ENCODE data around the gene TSPAN5.

The TSPAN5 gene

DNA sequence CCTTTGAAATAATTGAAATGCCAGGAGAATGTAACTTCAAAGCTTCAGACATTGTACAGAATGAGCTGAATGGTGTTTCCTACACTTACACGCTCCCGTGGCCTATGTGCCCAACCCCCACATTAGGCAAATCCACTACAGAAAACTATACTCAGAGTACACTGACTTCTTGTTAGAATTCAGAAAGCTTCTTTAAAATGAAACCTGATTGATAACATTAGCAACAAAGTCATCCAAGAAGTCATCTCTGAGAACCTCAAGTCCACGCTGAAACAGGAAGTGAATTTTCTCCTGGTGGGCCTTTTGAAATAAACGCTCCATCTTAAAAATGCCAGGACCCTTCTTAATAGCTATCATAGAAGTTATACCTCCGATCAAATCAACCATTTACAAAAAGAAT, 136.3 kb downstream of the TSPAN5 start:
- DNase-seq (ENCODE audit: low read depth in 2 of 2, low spot score in 1 of 2): no peak

DNA sequence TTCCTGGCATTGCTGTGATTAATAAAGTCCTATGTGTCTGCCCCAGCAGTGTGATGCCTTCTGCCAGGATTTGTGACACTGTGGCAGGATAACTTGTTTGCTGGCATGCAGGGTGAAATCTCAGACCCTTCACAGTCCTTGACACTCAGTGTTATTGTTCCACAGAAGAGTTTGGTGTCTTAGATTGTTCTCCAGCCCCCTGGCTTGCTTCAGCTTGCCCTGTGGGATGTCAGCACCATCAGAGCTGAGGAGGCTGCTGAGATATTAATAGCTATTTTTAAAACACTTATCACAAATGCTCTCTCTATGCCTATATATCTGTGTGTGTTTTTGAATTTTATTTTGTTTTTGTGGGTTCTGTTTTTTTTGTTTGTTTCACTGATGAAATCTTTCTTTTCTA, 136.9 kb downstream of the TSPAN5 start:
- no peak for DNase-seq (ENCODE audit: low read depth in 2 of 2, low spot score in 1 of 2)

DNA sequence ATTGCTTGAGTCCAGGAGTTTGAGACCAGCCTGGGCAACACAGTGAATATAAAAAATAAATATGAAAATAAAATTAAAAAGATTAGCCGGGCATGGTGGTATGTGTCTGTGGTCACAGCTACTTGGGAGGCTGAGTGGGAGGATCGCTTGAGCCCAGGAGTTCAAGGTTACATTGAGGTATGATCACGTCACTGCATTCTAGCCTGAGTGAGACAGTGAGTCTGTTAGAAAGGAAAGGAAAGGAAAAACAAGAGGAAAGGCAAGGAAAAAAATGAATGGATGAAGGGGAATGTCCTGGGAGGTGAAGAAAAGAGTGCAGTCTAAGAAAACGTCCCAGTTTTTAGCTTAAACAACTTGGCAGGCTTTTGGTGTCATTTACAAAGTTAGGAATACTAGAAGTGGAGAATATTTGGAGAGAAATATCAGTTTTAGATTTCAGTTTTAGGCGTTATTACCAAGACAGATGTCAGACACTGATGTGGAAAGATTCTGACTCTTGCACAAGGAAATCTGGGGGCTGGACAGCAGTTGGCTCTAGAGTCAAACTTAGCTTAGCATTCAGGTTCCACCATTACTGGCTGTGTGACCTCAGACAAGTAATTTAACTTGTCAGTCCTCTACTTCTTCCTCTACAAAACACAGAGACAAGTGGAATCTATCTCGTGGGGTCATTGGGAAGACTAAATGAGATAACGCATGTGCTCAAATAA, 139.0 kb downstream of the TSPAN5 start:
- DNase-seq (ENCODE audit: low read depth in 2 of 2, low spot score in 1 of 2): no peak

DNA sequence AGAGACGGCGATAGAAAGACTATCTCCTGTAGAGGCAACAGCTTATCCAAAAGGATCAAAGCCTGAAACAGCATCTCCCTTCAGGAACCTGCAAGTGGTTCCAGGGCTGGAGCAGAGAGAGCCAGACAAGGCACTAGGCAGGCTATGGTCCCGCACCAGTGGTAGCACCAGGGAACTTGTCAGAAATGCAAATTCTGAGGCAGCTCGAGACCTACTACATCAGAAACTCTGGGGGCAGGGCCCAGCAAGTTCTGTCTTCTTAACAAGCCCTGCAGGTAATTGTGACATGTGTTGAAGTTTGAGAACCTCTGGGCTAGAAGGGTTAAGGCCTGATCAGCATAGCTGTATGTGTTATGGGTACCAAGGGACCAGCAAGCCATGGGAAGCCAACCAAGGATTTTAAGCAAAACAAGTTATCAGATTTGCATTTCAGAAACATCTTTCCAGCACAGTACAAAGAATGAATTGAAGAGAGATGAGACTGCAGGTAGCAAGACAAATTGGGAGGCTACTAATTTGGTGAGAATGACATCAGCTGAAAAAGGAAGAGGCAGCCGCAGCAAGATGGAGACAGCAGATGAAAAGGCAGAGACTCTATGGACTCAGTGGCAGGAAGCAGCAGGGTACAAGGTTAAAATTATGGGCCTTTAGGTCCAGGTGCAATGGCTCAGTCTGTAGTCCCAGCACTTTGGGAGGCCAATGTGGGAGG, 139.7 kb downstream of the TSPAN5 start:
- DNase-seq (ENCODE audit: low read depth in 2 of 2, low spot score in 1 of 2): no peak

DNA sequence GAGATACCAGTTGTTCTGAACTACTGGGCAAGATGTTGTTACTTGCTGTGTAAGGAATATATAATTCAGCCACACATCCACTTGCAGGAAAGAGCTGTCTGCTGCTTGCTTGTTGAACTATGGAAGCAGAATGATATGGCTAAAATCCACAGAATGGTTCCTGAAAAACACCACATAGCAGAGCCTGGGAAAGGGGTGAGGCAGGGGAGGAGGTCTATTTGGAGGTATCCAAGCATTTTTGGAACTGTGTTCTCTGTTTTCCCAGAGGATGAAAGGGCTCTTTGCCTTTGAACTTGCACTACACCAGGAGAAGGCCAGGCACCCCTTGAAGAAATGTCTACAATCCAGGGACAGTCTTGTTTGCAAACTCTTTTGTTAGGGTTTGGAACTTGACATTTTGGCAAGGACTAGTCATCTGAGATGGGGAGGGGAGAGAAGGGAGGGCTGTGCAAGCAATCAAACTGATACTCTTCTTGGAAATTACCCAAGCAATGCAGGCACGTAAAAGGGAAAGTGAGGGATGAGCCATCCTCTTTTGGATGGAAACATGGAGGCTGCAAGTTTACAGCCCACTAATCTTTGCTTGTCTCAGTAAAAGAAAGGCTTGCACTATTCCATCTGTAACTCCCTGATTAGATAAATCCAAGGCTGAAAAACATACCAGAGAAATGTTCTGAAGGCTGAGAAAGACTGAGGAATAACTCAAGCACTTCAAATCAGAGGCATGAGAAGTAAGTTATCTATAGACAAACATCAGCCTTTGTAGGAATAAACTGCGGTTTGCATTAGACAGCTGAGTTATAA, 141.0 kb downstream of the TSPAN5 start:
- no peak for DNase-seq (ENCODE audit: low read depth in 2 of 2, low spot score in 1 of 2)

DNA sequence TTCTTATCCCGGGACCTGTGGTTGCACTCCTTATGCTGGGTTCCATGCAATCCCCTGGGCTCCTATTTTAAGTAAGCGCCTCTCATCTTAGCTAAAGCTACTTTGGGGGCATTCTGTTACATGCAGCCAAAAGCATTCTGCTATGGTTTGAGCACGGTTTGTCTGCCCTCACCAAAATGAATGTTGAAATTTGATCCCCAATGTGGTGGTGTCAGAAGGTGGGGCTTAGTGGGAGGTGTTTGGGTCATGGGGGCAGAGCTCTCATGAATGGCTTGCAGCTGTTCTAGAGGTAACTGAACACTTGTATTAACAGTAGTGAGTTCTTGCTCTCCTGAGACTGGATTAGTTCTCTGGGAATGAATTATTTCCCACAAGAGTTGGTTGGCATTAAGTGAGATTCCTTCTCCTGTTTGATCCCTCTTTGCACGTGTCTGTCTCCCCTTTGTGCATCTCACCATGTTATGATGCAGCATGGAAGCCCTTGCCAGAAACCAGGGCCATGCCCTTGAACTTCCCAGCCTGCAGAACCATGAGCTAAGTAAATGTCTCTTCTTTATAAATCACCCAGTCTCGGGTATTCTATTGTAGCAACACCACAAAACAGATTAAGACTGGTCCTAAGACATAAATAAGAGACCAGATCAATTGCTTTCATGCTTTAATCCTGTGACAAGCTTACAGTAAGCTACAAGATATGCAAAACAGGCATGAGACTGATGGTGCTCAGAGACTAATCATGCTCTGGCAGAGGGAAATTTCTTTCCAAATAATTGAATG, 141.8 kb downstream of the TSPAN5 start:
- DNase-seq (ENCODE audit: low read depth in 2 of 2, low spot score in 1 of 2): no peak

DNA sequence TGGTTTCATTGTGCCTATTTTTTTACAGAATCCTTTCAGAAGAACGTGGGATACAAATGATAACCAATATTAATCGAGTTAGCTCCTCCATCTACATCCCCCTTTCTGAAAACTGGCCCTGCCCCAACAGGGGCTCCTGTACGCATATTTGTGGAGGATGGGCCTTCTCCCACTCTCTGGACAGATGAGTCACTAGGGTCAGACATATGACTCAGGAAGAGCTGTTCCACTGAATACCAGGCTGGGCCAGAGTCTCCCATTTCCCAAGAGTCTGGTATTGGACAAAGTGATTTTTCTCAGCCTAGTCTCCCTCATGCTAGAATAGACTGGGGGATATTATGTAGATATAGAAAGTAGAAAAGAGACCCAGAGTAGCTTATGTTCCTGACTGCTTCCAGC, 142.4 kb downstream of the TSPAN5 start:
- DNase-seq (ENCODE audit: low read depth in 2 of 2, low spot score in 1 of 2): no peak

DNA sequence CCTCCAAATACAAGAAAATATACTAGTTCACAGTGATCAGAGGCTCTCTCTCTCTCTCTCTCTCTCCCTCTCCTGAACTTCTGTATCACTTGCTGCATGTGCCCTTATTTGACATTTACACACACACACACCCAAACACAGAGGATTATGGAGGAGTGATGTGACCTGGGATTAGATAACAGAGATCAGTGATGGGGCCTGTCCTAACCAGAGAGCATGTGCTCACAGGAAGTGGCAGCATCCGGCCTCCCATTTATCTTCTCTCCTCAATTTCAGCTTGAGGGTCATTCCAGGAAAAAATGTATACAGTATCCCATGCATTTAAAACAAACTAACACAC, 143.0 kb downstream of the TSPAN5 start:
- no peak for DNase-seq (ENCODE audit: low read depth in 2 of 2, low spot score in 1 of 2)

DNA sequence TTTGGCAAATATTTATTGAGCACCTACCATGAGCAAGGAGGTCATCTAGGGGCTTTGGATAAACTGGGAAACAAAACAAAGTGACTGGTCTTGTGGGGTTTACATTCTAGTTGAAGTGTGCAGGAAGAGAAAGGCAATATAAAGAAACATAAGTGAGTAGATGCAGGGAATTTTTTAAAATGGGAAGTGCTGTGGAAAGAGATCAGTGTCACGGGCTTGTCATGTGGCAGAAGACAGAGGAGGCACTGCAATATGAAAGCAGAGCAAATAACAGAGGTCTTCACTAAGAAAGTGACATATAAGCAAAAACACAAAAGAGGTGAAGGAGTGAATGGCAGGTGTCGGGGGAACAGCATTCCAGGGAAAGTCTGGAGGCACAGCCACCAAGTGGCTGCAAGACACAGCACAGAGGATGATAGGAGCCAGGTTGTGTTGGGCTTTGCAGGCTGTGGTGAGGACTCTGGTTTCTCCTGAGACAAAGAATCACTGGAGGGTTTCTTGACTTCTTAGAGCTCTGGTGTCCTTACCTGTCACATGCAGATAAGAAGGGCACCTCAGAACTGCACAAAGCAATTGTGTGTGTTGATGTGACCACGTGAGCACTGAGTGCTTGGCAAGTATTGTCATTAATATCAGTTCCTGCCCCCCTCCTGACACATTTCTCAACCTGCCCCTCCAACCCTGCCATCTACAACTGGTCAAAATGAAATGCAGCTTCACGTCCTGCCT, 143.5 kb downstream of the TSPAN5 start:
- DNase-seq (ENCODE audit: low read depth in 2 of 2, low spot score in 1 of 2): no peak

DNA sequence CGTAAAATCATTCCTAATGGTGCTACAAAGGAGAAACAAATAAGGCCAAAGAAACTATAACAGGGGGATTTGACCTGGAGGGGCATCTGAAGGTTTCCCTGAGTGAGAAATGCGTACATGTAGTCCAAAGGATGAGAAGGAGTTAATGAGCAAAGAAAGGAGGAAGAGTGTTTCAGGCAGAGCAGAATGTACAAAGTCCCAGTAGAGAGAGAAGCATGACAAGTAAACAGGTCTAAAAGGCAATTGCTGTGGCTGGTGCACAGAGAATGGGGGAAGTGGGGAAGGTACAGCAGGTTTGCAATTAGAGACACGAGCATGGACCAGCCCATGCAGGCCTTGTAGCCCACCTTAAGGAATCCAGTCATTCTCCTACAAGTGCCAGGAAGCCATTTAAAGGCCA, 145.5 kb downstream of the TSPAN5 start:
- no peak for DNase-seq (ENCODE audit: low read depth in 2 of 2, low spot score in 1 of 2)

DNA sequence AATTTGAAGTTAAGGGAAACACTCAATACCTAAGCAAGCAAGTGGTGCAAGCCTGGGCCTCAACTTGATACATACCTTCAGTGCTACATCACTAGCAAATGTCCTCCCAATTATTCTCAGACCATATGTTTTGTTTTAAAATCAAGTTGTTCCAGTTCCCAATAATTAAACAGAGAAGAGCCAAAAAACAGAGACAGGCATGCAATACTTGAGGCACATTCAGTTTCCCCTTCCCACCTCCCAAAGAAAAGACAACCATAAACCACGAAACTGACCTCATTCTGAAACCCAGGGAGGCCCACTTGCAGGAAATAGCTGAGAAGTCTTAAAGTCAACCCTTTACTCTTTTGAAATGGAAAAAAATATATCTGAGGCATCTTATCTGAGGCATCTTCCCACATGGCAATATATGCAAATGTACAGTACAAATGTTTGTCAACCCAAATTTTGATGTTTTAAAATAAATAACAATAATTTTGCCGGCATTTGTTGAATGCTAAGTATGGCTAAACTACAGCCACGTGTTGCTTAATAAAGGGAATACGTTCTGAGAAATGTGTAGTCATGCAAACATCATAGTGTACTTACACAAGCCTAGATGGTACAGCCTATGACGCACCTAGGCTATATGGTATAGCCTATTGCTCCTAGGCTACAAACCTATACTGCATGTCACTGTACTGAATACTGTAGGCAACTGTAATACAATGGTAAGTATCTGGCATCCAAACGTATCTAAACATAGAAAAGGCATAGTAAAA, 147.5 kb downstream of the TSPAN5 start:
- DNase-seq (ENCODE audit: low read depth in 2 of 2, low spot score in 1 of 2): no peak

DNA sequence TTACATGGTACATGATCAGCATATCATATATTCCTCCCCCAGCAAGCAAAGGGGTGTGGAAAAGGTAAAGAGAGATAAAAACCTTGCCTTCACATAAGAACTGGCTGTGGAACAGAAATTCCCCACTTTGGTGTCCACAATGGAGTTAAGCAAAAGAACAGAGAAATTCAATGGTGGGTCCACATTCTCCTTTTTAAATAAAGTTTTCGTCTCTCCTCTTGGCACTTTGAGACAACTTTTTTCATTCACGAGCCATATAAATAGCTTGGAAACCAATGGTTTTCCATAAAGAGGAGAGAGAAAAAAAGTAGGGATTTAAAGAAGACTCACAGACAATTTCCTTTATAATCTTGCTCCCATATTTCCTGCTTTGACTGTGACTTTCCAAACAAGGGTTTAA, 148.1 kb downstream of the TSPAN5 start:
- DNase-seq (ENCODE audit: low read depth in 2 of 2, low spot score in 1 of 2): no peak

DNA sequence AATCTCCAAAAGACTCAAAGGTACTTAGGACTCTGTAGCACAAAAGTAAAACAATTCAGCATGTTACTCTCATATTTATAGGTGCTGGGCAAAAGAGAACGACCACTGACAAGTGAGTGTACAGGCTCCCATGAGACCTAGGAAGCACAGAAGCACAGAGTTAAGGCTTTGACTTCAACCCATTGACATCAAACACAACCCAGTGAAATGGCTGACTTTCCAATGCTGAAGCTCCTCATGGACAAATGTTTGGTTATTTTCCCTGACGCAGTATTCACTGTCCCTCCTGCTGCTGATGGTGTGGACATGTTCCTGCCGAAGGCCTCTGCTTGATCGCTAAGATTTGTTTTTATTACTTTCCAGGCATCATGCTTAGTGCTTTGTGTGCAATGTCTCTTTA, 148.7 kb downstream of the TSPAN5 start:
- no peak for DNase-seq (ENCODE audit: low read depth in 2 of 2, low spot score in 1 of 2)

DNA sequence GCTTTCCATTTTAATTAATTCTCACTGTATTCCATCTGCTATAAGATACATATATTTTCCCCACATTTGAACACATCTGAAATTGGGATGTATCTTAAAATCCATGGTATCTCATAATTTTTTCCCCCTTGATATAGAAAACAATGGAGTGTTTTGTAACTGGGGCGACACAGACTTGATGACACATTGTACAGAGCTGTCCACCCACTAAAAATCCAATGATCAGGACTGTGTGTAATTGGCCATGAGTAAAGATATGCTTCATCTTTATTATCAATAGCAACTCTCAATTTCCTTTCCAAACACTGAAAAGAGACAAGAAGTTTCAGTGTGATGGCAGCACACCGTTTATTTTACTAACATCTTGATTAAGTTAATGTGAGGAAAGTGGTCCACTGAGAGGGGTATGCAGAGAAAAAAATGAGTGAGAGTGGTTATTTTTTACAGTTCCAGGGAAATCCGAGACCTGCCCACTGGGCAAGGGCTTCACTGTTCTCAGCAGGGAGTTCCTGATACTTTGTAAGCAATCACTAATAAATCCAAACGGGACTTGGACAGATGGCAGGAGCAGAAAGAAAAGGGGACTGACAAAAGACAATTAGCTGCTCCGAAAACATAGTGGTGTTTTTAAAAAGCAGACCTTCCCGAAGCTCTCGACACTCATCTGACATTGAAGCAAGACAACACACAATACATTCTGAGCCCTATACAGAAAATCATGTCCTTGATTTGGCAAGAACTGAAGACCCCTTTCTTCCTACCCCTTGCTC, 149.4 kb downstream of the TSPAN5 start:
- no peak for DNase-seq (ENCODE audit: low read depth in 2 of 2, low spot score in 1 of 2)

DNA sequence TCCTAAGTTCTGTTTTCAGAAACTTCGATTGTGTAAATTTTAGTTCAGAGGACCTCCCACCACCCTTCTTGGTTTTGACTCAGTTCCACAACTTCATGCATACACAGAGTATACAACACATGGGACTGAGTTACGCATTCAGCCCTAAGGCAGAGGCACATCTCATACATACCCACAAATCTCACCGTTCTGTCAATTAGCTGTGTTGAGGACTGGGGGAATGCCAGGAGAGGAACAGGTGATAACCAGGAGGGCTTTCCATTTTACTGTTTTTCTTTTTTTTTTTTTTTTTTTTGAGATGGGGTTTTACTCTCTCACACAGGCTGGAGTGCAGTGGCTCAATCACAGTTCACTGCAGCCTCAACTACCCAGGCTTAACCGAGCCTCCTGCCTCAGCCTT, 150.2 kb downstream of the TSPAN5 start:
- no peak for DNase-seq (ENCODE audit: low read depth in 2 of 2, low spot score in 1 of 2)

DNA sequence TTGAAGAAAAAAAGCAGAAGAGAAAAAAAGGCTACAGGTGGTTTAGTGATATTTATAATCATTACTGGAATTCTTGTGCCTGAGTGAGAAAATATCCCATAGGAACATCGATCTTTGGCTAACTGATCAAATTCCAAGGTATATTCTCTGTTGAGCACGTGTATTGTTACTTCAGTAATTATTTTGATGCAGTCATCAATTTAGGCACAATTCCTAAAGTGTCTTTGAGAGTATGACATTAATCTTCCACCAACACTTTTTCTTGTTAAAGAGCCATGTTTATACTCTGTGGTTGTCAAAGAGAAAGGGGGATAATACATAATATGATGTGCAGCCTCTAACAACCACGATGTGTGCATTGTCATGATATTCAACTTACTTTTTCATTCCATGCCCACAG, 151.1 kb downstream of the TSPAN5 start:
- DNase-seq (ENCODE audit: low read depth in 2 of 2, low spot score in 1 of 2): no peak

DNA sequence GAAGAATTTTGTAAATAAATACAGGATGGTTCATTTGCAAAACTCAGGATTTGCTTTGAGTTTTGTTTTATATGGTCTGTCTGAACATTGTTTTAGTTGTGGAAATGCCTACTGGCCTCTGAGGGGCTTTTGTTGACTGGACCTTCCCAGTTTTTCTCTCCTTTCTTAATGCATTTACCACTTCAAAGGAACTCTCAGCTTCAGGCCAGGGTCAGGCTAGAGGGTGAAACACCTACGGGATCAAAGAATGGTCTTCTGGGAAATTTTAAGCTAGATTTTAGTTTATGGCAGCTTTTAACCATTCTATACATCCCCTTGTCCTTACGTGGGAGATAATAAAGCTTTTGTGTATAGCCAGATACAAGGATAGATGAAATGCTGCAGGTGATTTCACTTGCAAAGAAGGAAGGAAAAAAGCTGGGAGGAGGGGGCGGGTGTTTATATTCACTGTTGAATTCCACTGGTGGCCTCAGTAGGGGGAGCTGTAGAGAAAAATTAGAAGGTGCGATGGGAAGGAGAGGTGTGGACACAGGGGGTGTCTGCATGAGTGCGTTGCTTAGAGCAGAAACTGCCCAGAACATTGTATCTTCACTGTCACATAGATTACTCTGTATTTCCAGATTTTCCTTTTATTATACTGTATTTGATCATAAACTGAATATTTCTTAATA, 151.8 kb downstream of the TSPAN5 start:
- DNase-seq (ENCODE audit: low read depth in 2 of 2, low spot score in 1 of 2): no peak

DNA sequence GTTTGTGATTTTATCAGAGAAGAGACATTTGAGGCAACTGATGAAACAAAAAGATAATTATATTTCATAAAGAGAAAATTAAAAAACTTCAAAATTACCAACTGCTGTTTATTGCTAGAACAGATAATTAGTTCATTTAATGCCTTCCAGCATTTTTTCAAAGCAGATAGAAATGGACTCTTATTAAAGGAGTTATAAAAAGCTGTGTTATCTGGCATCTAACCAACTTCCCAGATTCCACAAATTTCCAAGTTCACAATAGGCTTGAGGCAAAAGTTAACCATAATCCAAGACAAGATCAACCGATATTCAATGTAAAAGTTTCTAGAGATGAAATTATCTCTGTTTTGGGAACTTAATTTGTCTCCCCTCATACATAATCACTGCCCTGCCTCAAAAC, 152.4 kb downstream of the TSPAN5 start:
- no peak for DNase-seq (ENCODE audit: low read depth in 2 of 2, low spot score in 1 of 2)

DNA sequence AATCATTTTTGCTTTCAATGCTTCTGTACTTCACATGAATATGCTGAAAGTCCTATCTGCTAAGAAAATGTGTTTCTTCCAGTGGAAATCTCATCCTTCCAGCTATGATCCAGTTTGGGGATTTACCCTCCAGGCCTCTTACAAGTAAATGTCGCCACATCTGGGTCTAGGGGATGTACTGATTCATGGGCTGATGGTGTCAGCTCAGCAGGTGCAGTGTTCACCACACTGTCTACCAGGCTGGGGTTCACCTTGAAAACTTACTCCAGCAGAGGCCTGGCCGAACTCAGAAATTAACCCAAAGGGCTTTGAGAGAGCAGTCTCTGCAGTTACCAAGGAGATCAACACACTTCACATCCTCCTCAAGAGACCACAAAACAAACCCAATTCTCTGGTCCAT, 154.3 kb downstream of the TSPAN5 start:
- DNase-seq (ENCODE audit: low read depth in 2 of 2, low spot score in 1 of 2): no peak
